ENCODE measurements around the gene TNMD.

TNMD gene

GRCh38 chrX:100645106-100645505 is 60.4 kb downstream of the TNMD start:
- no peak for DNase-seq

GRCh38 chrX:100647095-100647494 is 62.4 kb downstream of the TNMD start:
- DNase-seq: no peak

- DNase-seq: no peak
Measured at GRCh38 chrX:100647739-100648138, 63.0 kb downstream of the TNMD start.

- no peak for DNase-seq
Measured at GRCh38 chrX:100648458-100649417, 64.0 kb downstream of the TNMD start.

Data from GF-D8 (cell line).